H9 (cell line): ENCODE results near the gene NUP98. TPM values are rescaled to one million over a fixed set of nuclear protein-coding genes. Genes with fewer than 3 reads are reported as not detected.

Experiments
- DNase-seq: peaks from one replicate; pipeline ENCODE4 v3.0.0-alpha.2; 2017
- H2AFZ ChIP-seq: one replicate; pipeline ENCODE4 v1.6.1; 2013; ENCODE audit warnings: mild to moderate bottlenecking, low read length, control low read depth, moderate library complexity
- H2AK5ac ChIP-seq: 2 replicates; pipeline ENCODE4 v1.6.1; 2013; ENCODE audit warnings: low read length, control low read depth, mixed read lengths; ENCODE audit not compliant: insufficient read length
- H2BK120ac ChIP-seq: one replicate; pipeline ENCODE4 v1.6.1; 2013; ENCODE audit warnings: low read depth, mild to moderate bottlenecking, low read length, control low read depth, inconsistent platforms; ENCODE audit not compliant: poor library complexity, severe bottlenecking
- H2BK12ac ChIP-seq: 2 replicates; pipeline ENCODE4 v1.6.1; 2013; ENCODE audit warnings: low read length, control low read depth, mixed read lengths, low read depth; ENCODE audit not compliant: insufficient read length
- H2BK15ac ChIP-seq: 2 replicates; pipeline ENCODE4 v1.6.1; 2013; ENCODE audit warnings: low read depth, low read length, control low read depth
- H2BK20ac ChIP-seq: one replicate; pipeline ENCODE4 v1.6.1; 2013; ENCODE audit warnings: low read depth, mild to moderate bottlenecking, low read length, control low read depth, inconsistent platforms; ENCODE audit not compliant: poor library complexity, severe bottlenecking
- H2BK5ac ChIP-seq: 2 replicates; pipeline ENCODE4 v1.6.1; 2013; ENCODE audit warnings: low read length, control low read depth, mixed read lengths; ENCODE audit not compliant: insufficient read length
- H3K14ac ChIP-seq: 2 replicates; pipeline ENCODE4 v1.6.1; 2013; ENCODE audit warnings: low read length, control low read depth; ENCODE audit not compliant: insufficient read depth
- H3K18ac ChIP-seq: 2 replicates; pipeline ENCODE4 v1.6.1; 2013; ENCODE audit warnings: low read depth, mild to moderate bottlenecking, mixed read lengths, low read length, control low read depth; ENCODE audit not compliant: insufficient read length
- H3K23ac ChIP-seq: 2 replicates; pipeline ENCODE4 v1.6.1; 2013; ENCODE audit warnings: low read length, control low read depth, mixed read lengths, low read depth; ENCODE audit not compliant: insufficient read length
- H3K23me2 ChIP-seq: 2 replicates; pipeline ENCODE4 v1.6.1; 2013; ENCODE audit warnings: low read depth, mild to moderate bottlenecking, mixed read lengths, low read length, control low read depth; ENCODE audit not compliant: insufficient read length, poor library complexity, severe bottlenecking
- H3K27ac ChIP-seq: 2 replicates; pipeline ENCODE4 v1.5.1; 2013; ENCODE audit warnings: low read length, control low read depth, mixed read lengths, low read depth; ENCODE audit not compliant: insufficient read length
- H3K27me3 ChIP-seq: 2 replicates; pipeline ENCODE4 v1.6.1; 2013; ENCODE audit warnings: low read length, control low read depth, inconsistent platforms; ENCODE audit not compliant: insufficient read depth
- H3K4ac ChIP-seq: 2 replicates; pipeline ENCODE4 v1.6.1; 2013; ENCODE audit warnings: low read depth, mild to moderate bottlenecking, control low read depth, inconsistent platforms, low read length, moderate library complexity
- H3K4me1 ChIP-seq: 2 replicates; pipeline ENCODE4 v1.6.1; 2013; ENCODE audit warnings: low read length, control low read depth, inconsistent platforms; ENCODE audit not compliant: insufficient read depth
- H3K4me2 ChIP-seq: 2 replicates; pipeline ENCODE4 v1.6.1; 2013; ENCODE audit warnings: low read length, control low read depth, mixed read lengths; ENCODE audit not compliant: insufficient read length, insufficient read depth
- H3K56ac ChIP-seq: 2 replicates; pipeline ENCODE4 v1.6.1; 2013; ENCODE audit warnings: low read depth, mild to moderate bottlenecking, mixed read lengths, low read length, control low read depth; ENCODE audit not compliant: insufficient read length
- H3K79me1 ChIP-seq: 2 replicates; pipeline ENCODE4 v1.6.1; 2013; ENCODE audit warnings: low read depth, mild to moderate bottlenecking, moderate library complexity, low read length, control low read depth, inconsistent platforms; ENCODE audit not compliant: insufficient read depth, poor library complexity, severe bottlenecking
- H3K79me2 ChIP-seq: 2 replicates; pipeline ENCODE4 v1.6.1; 2013; ENCODE audit warnings: low read length, control low read depth, inconsistent platforms; ENCODE audit not compliant: insufficient read depth
- H3K9ac ChIP-seq: 2 replicates; pipeline ENCODE4 v1.6.1; 2013; ENCODE audit warnings: low read length, control low read depth, mixed read lengths; ENCODE audit not compliant: insufficient read length; ENCODE audit errors: extremely low read depth
- H3K9me3 ChIP-seq: one replicate; pipeline ENCODE4 v1.6.1; 2013; ENCODE audit warnings: low read depth, low read length, inconsistent platforms; ENCODE audit not compliant: control insufficient read depth
- H3T11ph ChIP-seq: one replicate; pipeline ENCODE4 v1.6.1; 2013; ENCODE audit warnings: mild to moderate bottlenecking, low read length, control low read depth, inconsistent platforms
- H4K20me1 ChIP-seq: one replicate; pipeline ENCODE4 v1.6.1; 2013; ENCODE audit not compliant: control insufficient read depth, insufficient read length, insufficient read depth
- H4K5ac ChIP-seq: 2 replicates; pipeline ENCODE4 v1.6.1; 2013; ENCODE audit warnings: low read depth, mild to moderate bottlenecking, mixed read lengths, low read length, control low read depth; ENCODE audit not compliant: insufficient read length
- H4K8ac ChIP-seq: replicated peaks from 2 replicates; pipeline ENCODE4 v1.6.1; 2013; ENCODE audit warnings: low read length, control low read depth, mixed read lengths, low read depth; ENCODE audit not compliant: insufficient read length
- H4K91ac ChIP-seq: 2 replicates; pipeline ENCODE4 v1.6.1; 2013; ENCODE audit warnings: low read depth, mild to moderate bottlenecking, moderate library complexity, mixed read lengths, low read length, control low read depth; ENCODE audit not compliant: insufficient read length
- H3K27ac Mint-ChIP-seq, 3 experiments: 2 replicates in 2 of 3; 3 replicates in 1 of 3; pipeline ENCODE4 v1.8.0; 2020 to 2021; ENCODE audit warnings: mixed read lengths in 3 of 3, mild to moderate bottlenecking in 1 of 3, moderate library complexity in 1 of 3
- H3K27me3 Mint-ChIP-seq: 2 replicates; pipeline ENCODE4 v1.8.0; 2021; ENCODE audit warnings: low read depth, mild to moderate bottlenecking, moderate library complexity, mixed read lengths
- H3K36me3 Mint-ChIP-seq, 3 experiments: 2 replicates in 2 of 3; 3 replicates in 1 of 3; pipeline ENCODE4 v1.8.0; 2020 to 2021; ENCODE audit warnings: low read depth in 3 of 3, mixed read lengths in 3 of 3; ENCODE audit not compliant: insufficient read depth in 1 of 3
- H3K4me1 Mint-ChIP-seq, 2 experiments: 2 replicates each; pipeline ENCODE4 v1.8.0; 2020; ENCODE audit warnings: mixed read lengths in 2 of 2
- H3K4me3 Mint-ChIP-seq, 2 experiments: 2 replicates in 1 of 2; 3 replicates in 1 of 2; pipeline ENCODE4 v1.8.0; 2020 to 2021; ENCODE audit warnings: mild to moderate bottlenecking in 2 of 2, mixed read lengths in 2 of 2, moderate library complexity in 1 of 2
- H3K9me3 Mint-ChIP-seq, 2 experiments: 2 replicates in 1 of 2; 3 replicates in 1 of 2; pipeline ENCODE4 v1.8.0; 2020; ENCODE audit warnings: mild to moderate bottlenecking in 2 of 2, mixed read lengths in 2 of 2, moderate library complexity in 1 of 2
- WGBS: extraction: QIAGEN DNeasy Blood & Tissue Kit; methylation state at CpG from one replicate; pipeline ENCODE4 v1.1.7; 2013; ENCODE audit warnings: missing lambda C conversion rate, low lambda C conversion rate, mixed read lengths; ENCODE audit not compliant: insufficient read length; ENCODE audit errors: extremely low coverage; 5-methylcytosine and 5-hydroxymethylcytosine counted together
- total RNA-seq: library from RNA; stranded (reverse); gene quantifications from 2 replicates; pipeline ENCODE4 v1.2.1, GENCODE V29; 2021
- TF ChIP-seq, protein P1 (sequence below): fragments of 200-600 bp; sonication (generic); conservative IDR thresholded peaks from 3 replicates; pipeline ENCODE4 v1.8.0; 2021; ENCODE audit warnings: antibody characterized with exemption, mild to moderate bottlenecking

NUP98 gene
- total RNA-seq, 1 experiment from 2014 or later: 105 TPM

DNA sequence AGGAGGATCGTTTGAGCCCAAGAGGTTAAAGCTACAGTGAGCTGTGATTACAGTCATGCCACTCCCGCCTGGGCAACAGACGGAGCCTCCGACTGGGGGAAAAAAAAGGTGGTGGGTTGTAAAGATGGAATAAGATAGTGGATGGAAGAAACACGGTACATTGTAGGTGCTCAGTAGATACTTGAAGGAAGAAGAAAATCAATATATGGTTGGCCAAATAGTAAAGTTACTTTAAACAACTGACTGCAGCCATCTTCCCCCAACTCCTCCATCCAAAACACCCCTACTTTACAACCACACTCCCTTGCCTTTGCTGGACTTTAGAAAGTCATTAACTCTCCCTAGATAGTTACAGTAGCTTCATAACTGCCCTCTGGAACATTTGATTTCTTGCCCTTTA is 2.5 kb upstream of the NUP98 start:
- Mint-ChIP-seq H3K9me3 (peaks cover 0 to 2% of the 10 kb centered on the region in 2 experiments; a peak in 2 of 5 replicates), H3K36me3 (peaks cover 1 to 10% (median 3%) of the 10 kb centered on the region in 3 experiments; a peak in 5 of 7 replicates), H3K27me3 (no peaks in the 10 kb centered on the region), H3K4me3 (no peak overlapping the region), H3K27ac (no peak overlapping the region), H3K4me1 (peaks cover 9 to 21% of the 10 kb centered on the region in 2 experiments)
- H4K5ac ChIP-seq: no peak overlapping the region
- H4K20me1 ChIP-seq: no peaks in the 10 kb centered on the region
- H3K79me1 ChIP-seq: no peaks in the 10 kb centered on the region
- no peak overlapping the region for H2BK5ac ChIP-seq
- no peak for DNase-seq
- no peak overlapping the region for H3K56ac ChIP-seq
- no peak overlapping the region for H2BK20ac ChIP-seq
- H2BK15ac ChIP-seq: no peak overlapping the region
- H3K27me3 ChIP-seq: no peaks in the 10 kb centered on the region
- no peak overlapping the region for H3K4ac ChIP-seq
- H3T11ph ChIP-seq: no peak overlapping the region
- no peak overlapping the region for H3K9ac ChIP-seq
- no peak overlapping the region for H3K4me2 ChIP-seq
- no peak overlapping the region for H2BK120ac ChIP-seq
- whole genome bisulfite sequencing: 100% methylated on average over 1 of the region's 5 CpGs
- no peak overlapping the region for H2BK12ac ChIP-seq
- H3K27ac ChIP-seq: no peak overlapping the region
- H3K18ac ChIP-seq: no peak overlapping the region
- H3K14ac ChIP-seq: no peak overlapping the region
- no peak overlapping the region for H4K91ac ChIP-seq
- H3K9me3 ChIP-seq: no peaks in the 10 kb centered on the region
- H2AK5ac ChIP-seq: no peak overlapping the region
- H3K23me2 ChIP-seq: peaks cover 5% of the 10 kb centered on the region
- H4K8ac ChIP-seq: no peak overlapping the region
- H3K4me1 ChIP-seq: no peaks in the 10 kb centered on the region
- TF ChIP-seq, protein P1, sequence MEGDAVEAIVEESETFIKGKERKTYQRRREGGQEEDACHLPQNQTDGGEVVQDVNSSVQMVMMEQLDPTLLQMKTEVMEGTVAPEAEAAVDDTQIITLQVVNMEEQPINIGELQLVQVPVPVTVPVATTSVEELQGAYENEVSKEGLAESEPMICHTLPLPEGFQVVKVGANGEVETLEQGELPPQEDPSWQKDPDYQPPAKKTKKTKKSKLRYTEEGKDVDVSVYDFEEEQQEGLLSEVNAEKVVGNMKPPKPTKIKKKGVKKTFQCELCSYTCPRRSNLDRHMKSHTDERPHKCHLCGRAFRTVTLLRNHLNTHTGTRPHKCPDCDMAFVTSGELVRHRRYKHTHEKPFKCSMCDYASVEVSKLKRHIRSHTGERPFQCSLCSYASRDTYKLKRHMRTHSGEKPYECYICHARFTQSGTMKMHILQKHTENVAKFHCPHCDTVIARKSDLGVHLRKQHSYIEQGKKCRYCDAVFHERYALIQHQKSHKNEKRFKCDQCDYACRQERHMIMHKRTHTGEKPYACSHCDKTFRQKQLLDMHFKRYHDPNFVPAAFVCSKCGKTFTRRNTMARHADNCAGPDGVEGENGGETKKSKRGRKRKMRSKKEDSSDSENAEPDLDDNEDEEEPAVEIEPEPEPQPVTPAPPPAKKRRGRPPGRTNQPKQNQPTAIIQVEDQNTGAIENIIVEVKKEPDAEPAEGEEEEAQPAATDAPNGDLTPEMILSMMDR: no peak
- H2AFZ ChIP-seq: no peak overlapping the region
- peaks cover 19% of the 10 kb centered on the region; the same call in 1 of the 2 replicates for H3K79me2 ChIP-seq
- no peak overlapping the region for H3K23ac ChIP-seq
